GM18505 (cell line): ENCODE measurements around the gene PHF1.
A peak's percentile ranks its signal among the peaks of the same experiment; 100 is the strongest.
"Not testable (repeated sequence)": the region's sequence is repeated elsewhere in the genome, so short reads cannot be mapped to it uniquely, and the experiment has no call there.

ENCODE experiments used
- ATAC-seq: cut with Tn5 transposase; IDR thresholded peaks from one replicate; pipeline ENCODE4 v1.9.1; 2021; ENCODE audit not compliant: unreplicated experiment
- POLR2A ChIP-seq: IDR thresholded peaks from 4 replicates; pipeline ENCODE4 v1.6.1; 2011; ENCODE audit warnings: borderline replicate concordance; ENCODE audit not compliant: insufficient read depth, insufficient read length; ENCODE audit errors: extremely low read depth

Gene PHF1

DNA sequence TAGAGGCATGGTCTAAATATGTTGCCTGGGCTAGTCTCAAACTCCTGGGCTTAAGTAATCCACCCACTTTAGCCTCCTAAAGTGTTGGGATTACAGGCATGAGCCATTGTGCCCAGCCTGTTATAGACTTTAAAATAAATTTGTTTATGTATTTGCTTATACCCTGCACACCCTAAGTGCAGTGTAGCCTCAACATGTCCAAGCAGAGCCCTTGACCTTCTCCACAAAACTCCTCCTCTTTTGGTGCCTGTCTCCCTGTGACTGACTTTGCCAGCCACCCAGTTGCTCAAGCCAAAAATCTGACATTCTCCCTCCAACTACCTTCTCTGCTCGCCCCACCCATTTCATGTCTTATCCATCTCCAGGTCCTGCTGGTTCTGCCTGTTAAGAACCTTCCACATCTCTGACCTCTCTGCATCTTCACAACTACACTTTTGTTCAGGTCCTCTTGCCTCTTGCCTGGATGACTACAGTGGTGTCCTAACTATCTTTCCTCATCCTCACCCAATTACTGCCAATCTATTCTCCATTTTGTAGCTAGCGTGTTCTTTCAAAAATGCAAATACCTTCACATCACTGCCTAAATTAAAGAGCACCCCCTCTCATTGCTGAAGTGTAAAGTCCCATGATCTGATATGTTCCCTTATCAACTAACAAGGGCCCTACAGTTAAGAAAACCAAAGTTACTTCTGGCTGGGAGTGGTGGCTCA lies 30.4 kb upstream of the PHF1 start:
- ATAC-seq, result no peak
- no peak for TF ChIP-seq POLR2A

DNA sequence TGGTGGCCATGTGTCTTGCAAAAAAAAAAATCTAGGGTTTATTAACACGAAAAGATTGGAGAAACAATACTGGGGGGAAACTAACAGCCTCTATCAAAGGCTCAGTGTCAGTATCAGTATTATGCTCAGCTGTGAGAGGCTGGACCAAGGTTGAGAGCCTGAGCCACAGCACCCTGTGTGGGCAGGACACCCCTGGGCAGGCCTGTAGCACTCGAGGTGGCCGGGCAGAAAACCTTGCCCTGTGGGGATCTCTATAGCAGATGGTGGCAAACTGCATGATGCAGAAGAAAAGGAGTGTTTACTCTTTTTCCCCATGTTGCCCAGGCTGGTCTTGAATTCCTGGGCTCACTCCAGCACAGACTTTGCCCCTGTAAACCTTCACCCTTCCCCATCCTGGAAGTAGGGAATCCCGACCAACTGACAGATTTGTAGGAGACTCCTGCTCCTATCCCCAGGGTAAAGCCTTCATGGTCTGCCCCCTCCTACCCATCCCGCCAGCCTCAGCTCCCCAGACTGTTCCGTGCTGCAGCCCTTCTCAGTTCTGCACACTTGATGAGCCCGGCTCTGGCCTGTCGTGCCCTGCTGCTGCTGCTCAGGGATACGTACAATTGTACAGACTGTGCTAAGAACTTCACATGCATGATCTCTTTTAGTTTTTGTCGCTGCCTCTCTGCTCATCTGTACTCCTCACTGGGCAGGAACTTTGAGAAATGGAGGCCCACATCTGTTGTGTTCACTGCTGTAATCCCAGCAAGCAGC lies 27.2 kb upstream of the PHF1 start:
- no peak for ATAC-seq

DNA sequence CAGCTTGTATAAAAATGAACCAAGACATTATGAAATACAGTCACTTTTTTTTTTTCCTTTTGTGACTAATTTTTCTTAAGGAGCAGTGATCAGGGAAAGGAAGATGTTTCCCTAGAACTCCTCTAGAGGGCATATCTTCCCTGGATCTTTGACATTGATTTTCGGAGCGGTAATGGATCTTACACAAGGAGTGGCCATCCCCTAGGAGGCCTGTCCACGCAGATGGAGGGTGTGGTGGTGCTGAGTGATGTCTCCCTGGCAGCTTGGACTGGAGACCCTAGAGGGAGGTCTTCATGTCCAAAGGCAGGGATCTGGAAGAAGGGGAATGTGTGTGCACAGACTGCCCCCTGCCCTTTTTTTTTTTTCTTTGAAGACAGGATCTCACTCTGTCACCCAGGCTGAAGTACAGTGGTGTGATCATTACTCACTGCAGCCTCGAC lies 26.2 kb upstream of the PHF1 start:
- ATAC-seq, result no peak
- no peak for TF ChIP-seq POLR2A

More for the DNA sequence above, 27.2 kb upstream of the PHF1 start:
- TF ChIP-seq POLR2A, result no peak

DNA sequence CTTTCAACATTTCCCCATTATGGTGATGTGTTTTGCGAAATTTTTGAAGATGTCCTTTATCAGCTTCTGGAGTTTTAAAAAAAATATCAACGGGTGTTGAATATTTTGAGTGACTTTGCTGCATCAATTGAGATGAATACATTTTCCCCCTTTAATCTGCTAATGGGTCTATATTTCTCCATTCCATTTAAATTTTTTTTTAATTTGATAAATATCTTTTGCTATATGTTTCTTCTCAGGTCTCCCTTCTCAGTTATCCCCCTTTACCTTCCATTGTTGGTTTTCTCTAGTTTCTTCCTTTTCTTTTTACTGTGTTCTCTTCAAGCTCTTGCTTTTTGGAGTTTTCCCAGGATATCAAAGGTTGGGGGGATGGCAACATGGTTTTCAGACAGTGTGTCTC lies 20.6 kb upstream of the PHF1 start:
- TF ChIP-seq POLR2A, result no peak
- no peak for ATAC-seq

DNA sequence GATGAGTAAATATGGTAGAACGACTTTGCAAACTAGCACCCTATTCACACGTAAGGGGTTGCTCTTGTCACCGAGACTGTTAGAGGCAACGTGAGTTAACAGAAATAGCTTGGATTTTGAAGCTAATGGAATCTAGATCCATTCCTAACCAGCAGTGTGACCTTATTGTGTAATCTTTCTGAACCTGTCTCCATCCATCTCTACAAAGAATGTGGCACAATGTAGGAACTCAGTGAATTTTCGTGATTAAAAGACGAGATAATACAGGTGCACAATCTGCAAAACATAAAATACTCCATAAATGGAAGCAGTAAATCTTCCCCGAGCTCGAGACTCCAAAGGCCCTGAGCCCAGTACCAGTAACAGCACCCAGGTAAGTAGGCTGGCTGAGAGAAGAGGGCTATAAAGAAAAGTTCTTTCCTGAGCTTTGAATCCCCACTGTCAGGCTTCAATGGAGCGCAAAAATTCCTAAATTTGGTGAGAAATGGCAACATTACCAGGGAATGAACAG lies 20.0 kb upstream of the PHF1 start:
- TF ChIP-seq POLR2A, result no peak
- ATAC-seq, result no peak

DNA sequence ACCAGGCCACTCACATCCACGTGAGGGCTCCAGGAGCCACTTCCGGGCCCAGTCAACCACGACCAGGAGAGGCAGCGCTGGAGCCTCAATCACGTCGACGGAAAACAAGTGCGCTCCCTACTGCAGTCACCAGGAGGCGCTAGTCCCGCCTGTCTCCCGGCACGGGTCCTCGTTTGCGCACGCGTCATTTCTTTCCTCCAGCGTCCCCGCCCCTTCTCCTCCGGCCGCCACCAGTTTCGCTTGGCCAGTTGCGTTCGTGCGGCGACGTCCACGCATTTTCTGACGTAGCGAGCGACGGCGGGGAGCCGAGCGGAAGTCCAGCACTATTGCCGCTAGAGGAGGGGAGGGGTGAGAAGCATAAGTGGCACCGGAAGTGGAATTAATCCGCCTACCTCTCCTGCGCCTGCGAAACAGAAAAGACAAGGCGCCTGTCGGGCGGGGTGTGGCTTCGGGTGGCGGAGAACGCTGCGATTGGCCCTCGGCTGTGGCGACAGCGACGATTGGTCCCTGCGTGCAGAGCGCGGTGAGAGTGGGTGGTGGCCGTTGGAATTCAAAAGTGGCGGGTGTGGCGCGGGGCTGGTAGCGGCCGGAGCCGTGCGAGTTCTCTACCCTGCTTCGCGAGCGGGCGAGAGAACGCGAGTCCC lies 19.4 kb upstream of the PHF1 start, which contains the start of gene KIFC1:
Gene KIFC1 (plus strand): TSS at position 546 of the 644 bp plus-strand sequence. CDS start 163 bp downstream, outside the sequence.
- peak; percentile 87 for ATAC-seq
- peak; percentile 65 for TF ChIP-seq POLR2A

DNA sequence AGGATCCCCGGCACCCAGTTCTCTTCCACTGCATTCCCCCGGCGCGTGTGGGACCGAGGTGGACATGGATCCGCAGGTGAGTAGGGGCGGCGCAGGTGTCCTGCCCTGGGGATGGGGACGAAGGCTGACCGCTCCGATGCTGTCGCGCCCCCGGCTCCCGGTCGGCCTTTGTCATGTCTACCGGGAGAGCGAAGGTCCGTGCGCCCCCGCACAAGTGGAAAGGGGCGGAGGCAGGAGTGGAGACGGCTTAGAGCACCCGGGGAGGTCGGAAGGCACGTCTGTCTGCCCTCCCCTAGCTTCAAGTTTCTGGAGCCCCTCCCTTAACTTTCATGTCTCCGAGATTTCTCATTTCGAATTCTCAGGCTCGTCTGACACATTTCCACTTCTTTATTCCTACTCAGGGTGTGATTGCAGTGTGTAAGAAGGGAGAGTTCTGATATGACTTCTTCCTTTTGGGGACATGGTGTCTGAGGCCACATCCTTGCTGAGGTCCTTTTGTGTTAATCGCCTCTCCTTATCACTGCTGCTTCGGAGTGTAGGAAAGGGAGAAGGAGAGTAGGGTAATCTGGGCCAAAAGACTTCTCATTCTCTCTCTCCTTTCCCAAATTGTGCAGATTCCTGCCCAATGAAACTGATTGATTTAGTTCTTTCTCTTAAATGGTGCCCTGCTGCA lies 18.8 kb upstream of the PHF1 start:
- ATAC-seq, result peak; percentile 11
- peak; percentile 32 for TF ChIP-seq POLR2A

DNA sequence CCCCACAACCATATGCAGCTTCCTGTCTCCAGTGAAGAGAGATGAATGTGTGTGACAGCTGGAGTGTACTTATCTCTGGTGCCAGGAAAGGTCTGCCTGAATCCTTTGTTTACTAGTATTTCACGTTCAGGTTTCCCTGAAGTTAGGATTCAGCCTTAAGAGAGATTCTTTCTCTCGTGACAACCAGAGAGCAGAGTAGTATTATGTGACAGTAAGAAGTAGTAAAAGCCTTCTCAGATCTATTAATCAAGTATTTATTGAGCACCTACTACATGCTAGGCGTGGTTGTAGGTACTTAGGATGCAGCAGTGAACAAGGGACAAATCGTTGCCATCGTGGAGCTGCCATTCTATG lies 18.2 kb upstream of the PHF1 start:
- ATAC-seq, result no peak
- TF ChIP-seq POLR2A, result no peak

DNA sequence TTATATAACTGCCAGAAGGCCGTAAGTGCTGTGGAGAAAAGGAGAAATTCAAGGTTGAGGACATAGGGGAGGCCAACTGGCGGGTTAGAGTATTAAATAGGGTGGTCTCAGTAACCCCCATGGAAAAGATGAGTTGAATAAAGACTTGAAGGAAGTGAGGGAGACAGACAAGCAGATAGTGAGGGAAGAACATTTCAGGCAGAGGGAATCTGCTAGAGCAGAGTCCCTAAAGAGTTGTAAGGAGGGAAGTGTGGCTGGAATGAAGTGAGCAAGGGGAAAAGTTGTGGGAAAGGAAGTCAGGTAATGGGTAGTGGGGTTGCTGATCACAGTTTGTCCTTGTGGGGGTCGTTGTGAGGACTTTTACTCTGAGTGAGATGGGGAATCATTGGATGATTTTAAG lies 17.8 kb upstream of the PHF1 start:
- ATAC-seq, result no peak
- TF ChIP-seq POLR2A, result no peak

DNA sequence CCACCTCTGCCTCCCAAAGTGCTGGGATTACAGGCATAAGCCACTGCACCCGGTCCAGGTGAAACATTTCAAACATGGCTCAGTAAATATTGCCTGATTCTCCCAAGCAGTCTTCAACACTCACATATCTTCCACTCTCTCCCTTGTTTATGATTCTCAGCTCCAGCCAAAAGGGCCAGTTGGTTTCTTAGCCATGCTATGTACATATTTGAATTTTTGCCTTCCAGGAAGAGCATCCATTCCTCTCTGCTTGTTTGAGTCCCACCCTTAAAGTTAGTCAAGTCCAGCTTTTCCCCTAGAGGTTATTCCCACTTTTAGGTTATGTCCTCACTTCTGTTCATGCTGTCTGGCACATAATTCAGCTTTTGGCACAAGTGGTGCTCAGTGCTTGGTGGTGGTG lies 13.3 kb upstream of the PHF1 start:
- TF ChIP-seq POLR2A, result no peak
- no peak for ATAC-seq

DNA sequence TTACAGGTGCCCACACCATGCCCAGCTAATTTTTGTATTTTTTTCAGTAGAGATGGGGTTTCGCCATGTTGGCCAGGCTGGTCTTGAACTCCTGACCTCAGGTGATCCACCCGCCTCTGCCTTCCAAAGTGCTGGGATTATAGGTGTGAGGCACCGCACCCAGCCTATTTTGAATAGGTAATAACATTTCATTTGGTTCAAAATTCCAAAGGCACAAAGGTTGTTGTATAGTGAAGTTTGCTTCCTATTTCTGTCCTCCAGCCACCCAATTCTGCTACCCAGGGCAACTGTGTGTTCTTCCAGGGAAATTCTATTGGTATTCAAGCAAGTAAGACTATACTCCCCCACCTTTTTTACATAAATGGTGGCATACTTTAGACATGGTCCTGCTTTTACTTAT lies 12.2 kb upstream of the PHF1 start:
- ATAC-seq, result not testable (repeated sequence)

DNA sequence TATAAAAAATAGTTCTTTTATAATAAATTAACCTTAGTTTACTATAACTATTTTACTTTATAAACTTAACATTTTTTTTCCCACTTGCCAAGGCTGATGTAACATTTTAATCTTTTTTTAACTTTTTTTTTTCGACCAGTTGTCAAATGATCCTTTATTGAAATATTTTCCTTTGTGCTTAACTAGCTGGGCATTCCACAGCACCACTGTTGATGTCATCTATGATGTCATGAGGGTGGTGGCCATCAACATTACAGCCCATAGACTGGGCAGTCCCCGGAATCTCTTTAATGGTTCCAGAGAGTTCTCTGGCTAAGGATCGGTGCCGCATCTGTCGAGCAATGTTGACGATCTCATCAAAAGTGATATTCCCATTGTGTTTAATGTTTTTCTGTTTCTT lies 10.9 kb upstream of the PHF1 start:
- not testable (repeated sequence) for ATAC-seq

DNA sequence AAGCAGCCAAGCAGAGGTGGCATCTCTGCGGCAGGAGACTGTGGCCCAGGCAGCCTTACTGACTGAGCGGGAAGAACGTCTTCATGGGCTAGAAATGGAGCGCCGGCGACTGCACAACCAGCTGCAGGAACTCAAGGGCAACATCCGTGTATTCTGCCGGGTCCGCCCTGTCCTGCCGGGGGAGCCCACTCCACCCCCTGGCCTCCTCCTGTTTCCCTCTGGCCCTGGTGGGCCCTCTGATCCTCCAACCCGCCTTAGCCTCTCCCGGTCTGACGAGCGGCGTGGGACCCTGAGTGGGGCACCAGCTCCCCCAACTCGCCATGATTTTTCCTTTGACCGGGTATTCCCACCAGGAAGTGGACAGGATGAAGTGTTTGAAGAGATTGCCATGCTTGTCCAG lies 5.9 kb upstream of the PHF1 start:
- no peak for TF ChIP-seq POLR2A

More for the DNA sequence above, 5.9 kb upstream of the PHF1 start:
- ATAC-seq, result no peak
